Natural killer cell treated with Interleukin-12 subunit alpha and Interleukin-12 subunit beta and Interleukin-15 and Interleukin-18, amount 100 ng/mL, for 72 hours (primary cell): Measurements from ENCODE around the gene ANKRD45. TPM values are rescaled to one million over a fixed set of nuclear protein-coding genes. Genes with fewer than 3 reads are reported as not detected.
"Not testable (repeated sequence)": the region's sequence is repeated elsewhere in the genome, so short reads cannot be mapped to it uniquely, and the experiment has no call there.

ENCODE experiments used
- ATAC-seq, 2 donors: fragments of 150-1000 bp; cut with Tn5 transposase in 1 of 2; sonication (Bioruptor Pico), chemical (Tn5 transposase) in 1 of 2; 2 replicates each; pipeline ENCODE4 v1.10.0; 2021
- DNase-seq: peaks from one replicate; pipeline ENCODE4 v3.0.0; 2022; ENCODE audit warnings: low spot score
- H3K27ac Mint-ChIP-seq, 2 donors: 1 replicate in 1 of 2; 2 replicates in 1 of 2; pipeline ENCODE4 v1.8.0; 2022; ENCODE audit warnings: mixed read lengths in 2 of 2, mild to moderate bottlenecking in 1 of 2, moderate library complexity in 1 of 2
- H3K27me3 Mint-ChIP-seq, 2 donors: 1 replicate in 1 of 2; 2 replicates in 1 of 2; pipeline ENCODE4 v1.8.0; 2022; ENCODE audit warnings: mixed read lengths in 2 of 2
- H3K36me3 Mint-ChIP-seq: one replicate; pipeline ENCODE4 v1.8.0; 2022; ENCODE audit warnings: mixed read lengths
- H3K4me1 Mint-ChIP-seq, 2 donors: 1 replicate in 1 of 2; 2 replicates in 1 of 2; pipeline ENCODE4 v1.8.0; 2022; ENCODE audit warnings: low read depth in 2 of 2, mixed read lengths in 2 of 2, mild to moderate bottlenecking in 1 of 2
- H3K4me3 Mint-ChIP-seq: one replicate; pipeline ENCODE4 v1.8.0; 2022; ENCODE audit warnings: mixed read lengths
- H3K9me3 Mint-ChIP-seq: 2 replicates; pipeline ENCODE4 v1.8.0; 2022; ENCODE audit warnings: mixed read lengths
- total RNA-seq, 2 donors: library from RNA; stranded (reverse); gene quantifications; one replicate each; pipeline ENCODE4 v1.2.3, GENCODE V29; 2022

Gene ANKRD45, protein sequence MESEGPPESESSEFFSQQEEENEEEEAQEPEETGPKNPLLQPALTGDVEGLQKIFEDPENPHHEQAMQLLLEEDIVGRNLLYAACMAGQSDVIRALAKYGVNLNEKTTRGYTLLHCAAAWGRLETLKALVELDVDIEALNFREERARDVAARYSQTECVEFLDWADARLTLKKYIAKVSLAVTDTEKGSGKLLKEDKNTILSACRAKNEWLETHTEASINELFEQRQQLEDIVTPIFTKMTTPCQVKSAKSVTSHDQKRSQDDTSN
- total RNA-seq: not detected

GRCh38 chr1:173669491-173669941, at the start of gene ANKRD45:
Gene ANKRD45, minus strand, starts transcription at chr1:173669851. Its CDS starts 10,433 bp downstream, at chr1:173659418.
- H3K4me3 Mint-ChIP-seq: no peak within 1 kb of the TSS
- H3K4me1 Mint-ChIP-seq: peaks cover 3 to 5% of the 10 kb centered on the region in 2 donors
- peaks cover 35 to 39% of the 10 kb centered on the region in 2 donors for H3K27me3 Mint-ChIP-seq
- H3K36me3 Mint-ChIP-seq: no peaks in the 10 kb centered on the region
- ATAC-seq (peak; percentile 32 to 48), DNase-seq (no peak)
- no peak within 1 kb of the TSS for H3K27ac Mint-ChIP-seq
- no peaks in the 10 kb centered on the region for H3K9me3 Mint-ChIP-seq

DNA sequence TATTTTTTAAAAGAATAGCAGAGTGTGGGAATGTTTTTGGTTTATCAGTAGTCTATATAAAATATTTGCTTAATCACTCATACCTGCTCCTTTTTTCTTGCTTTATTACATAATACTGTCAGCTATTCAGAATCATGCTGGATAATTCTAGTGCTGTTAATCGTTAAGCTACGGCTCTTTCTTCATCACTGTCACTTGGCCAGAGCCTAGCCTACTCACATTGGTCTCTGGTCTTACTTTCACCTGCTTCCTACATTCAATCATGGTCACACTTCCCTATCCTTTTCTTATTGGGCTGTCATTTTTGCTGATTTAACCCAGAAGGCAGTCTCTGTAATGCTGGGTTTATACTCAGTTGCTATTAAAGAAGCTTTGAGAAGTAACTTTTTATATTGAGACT, 47.6 kb upstream of the ANKRD45 start:
- Mint-ChIP-seq H3K9me3 (no peaks in the 10 kb centered on the region), H3K4me1 (peaks cover 18 to 34% of the 10 kb centered on the region in 2 donors), H3K27ac (no peak overlapping the region), H3K27me3 (peaks cover 1 to 3% of the 10 kb centered on the region in 2 donors), H3K4me3 (peak overlapping the region; percentile 48), H3K36me3 (peaks cover 4% of the 10 kb centered on the region)
- DNase-seq (no peak), ATAC-seq (no peak)

DNA sequence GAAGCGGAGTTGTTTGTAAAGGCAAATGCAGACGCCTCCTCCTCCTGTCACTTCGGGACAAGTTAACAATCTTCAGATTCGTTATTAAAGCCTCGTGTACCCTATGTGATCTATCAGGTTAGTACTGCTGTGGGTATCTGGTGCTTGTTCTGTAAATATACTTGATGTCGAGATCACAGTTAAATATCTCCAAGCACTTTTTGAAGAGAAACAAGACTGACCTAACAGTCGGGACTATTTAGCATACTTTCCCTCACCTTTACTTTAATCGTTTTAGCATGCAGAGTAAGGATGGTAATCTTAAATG, 45.8 kb upstream of the ANKRD45 start:
- DNase-seq: no peak
- no peak for ATAC-seq

DNA sequence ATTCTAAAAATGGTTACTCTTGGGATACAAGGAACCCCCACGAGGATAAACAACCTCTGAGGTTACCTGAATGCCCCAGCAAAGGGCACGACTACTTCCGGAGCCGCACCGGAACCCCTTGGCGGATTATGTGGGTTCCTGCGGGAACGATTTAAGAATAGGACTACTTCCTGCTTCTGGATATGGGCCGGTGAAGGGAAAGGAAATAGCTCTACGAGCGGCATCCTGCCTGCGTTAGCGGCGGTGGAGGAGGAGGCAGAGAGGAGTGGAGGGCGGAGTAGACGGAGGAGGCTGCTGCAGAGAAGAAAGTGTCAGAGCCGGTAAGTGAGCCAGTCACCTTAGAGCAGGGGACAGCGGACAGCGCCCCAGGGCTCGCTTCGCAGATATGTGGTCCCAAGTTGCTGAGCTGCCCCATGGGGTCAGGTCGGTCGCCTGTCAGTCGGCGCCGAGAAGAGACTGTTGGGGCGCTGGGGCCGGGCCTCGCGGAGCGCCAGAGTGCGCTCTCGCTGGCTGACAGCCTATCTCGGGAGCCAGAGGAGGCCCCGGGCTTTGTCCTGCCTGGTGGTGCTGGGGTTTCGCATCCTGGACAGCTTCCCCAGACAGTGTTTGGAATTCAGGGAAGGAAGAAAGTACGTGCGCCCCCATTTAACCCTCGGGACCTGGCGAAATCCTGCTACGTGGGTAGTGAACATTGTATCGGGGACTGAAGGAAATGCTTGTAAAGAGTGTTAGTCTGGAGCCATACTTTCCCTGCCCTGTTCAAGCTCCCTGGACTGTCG, 45.3 kb upstream of the ANKRD45 start, which contains the start of gene KLHL20:
Gene KLHL20 (plus strand): TSS at position 223 of the 779 bp plus-strand sequence. CDS start 1,063 bp downstream, outside the sequence.
- no peaks in the 10 kb centered on the region for H3K9me3 Mint-ChIP-seq
- no peaks in the 10 kb centered on the region for H3K36me3 Mint-ChIP-seq
- peak; percentile 99 to 100 for ATAC-seq
- DNase-seq: peak; percentile 92
- peak within 1 kb of the TSS; percentile 93 for H3K4me3 Mint-ChIP-seq
- H3K27me3 Mint-ChIP-seq: peaks cover 18 to 24% of the 10 kb centered on the region in 2 donors
- H3K4me1 Mint-ChIP-seq: peaks cover 10 to 24% of the 10 kb centered on the region in 2 donors
- H3K27ac Mint-ChIP-seq: peak within 1 kb of the TSS; percentile 89 to 90

More for the DNA sequence above, 45.8 kb upstream of the ANKRD45 start:
- peak overlapping the region; percentile 93 for H3K4me3 Mint-ChIP-seq
- peak overlapping the region; percentile 89 to 90 for H3K27ac Mint-ChIP-seq
- H3K9me3 Mint-ChIP-seq: no peaks in the 10 kb centered on the region
- peaks cover 15 to 28% of the 10 kb centered on the region in 2 donors for H3K4me1 Mint-ChIP-seq
- peaks cover 13 to 19% of the 10 kb centered on the region in 2 donors for H3K27me3 Mint-ChIP-seq
- H3K36me3 Mint-ChIP-seq: peaks cover 4% of the 10 kb centered on the region

DNA sequence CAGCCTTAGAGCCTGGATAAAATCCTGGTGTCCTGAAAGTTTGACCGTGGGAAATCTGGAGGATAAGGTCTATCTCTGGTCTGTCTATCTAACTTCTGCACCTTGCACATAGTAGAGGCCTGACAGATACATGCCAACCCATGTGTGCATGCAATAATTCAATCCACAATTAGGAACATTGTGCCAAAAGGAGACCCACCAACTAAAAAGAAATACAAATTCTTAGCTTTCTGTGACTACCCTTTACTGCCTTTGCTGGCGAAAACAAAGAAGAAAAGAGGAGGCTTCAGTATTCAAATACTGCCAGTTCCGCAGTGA, 44.7 kb upstream of the ANKRD45 start:
- H3K27me3 Mint-ChIP-seq: peaks cover 19 to 25% of the 10 kb centered on the region in 2 donors
- no peaks in the 10 kb centered on the region for H3K36me3 Mint-ChIP-seq
- DNase-seq: no peak
- no peak for ATAC-seq
- H3K4me1 Mint-ChIP-seq: peaks cover 10 to 24% of the 10 kb centered on the region in 2 donors
- H3K4me3 Mint-ChIP-seq: peak overlapping the region; percentile 93
- H3K27ac Mint-ChIP-seq: peak overlapping the region; percentile 89 to 90
- no peaks in the 10 kb centered on the region for H3K9me3 Mint-ChIP-seq

- H3K4me1 Mint-ChIP-seq: no peaks in the 10 kb centered on the region
- H3K9me3 Mint-ChIP-seq: no peaks in the 10 kb centered on the region
- ATAC-seq (no peak), DNase-seq (no peak)
- H3K36me3 Mint-ChIP-seq: no peaks in the 10 kb centered on the region
- H3K27me3 Mint-ChIP-seq: peaks cover 33 to 45% of the 10 kb centered on the region in 2 donors
- H3K4me3 Mint-ChIP-seq: no peak overlapping the region
- H3K27ac Mint-ChIP-seq: no peak overlapping the region
Observed at GRCh38 chr1:173708787-173709186, 39.1 kb upstream of the ANKRD45 start.

GRCh38 chr1:173705117-173705516, 35.5 kb upstream of the ANKRD45 start:
- no peaks in the 10 kb centered on the region for H3K4me1 Mint-ChIP-seq
- ATAC-seq (no peak), DNase-seq (no peak)
- no peak overlapping the region for H3K27ac Mint-ChIP-seq
- no peak overlapping the region for H3K4me3 Mint-ChIP-seq
- no peaks in the 10 kb centered on the region for H3K9me3 Mint-ChIP-seq
- H3K36me3 Mint-ChIP-seq: no peaks in the 10 kb centered on the region
- H3K27me3 Mint-ChIP-seq: peaks cover 36 to 40% of the 10 kb centered on the region in 2 donors

GRCh38 chr1:173702736-173703135, 33.1 kb upstream of the ANKRD45 start:
- H3K27ac Mint-ChIP-seq: no peak overlapping the region
- H3K9me3 Mint-ChIP-seq: no peaks in the 10 kb centered on the region
- H3K27me3 Mint-ChIP-seq: peaks cover 43 to 45% of the 10 kb centered on the region in 2 donors
- DNase-seq: no peak
- ATAC-seq: no peak
- H3K4me3 Mint-ChIP-seq: no peak overlapping the region
- H3K36me3 Mint-ChIP-seq: peaks cover 4% of the 10 kb centered on the region
- no peaks in the 10 kb centered on the region for H3K4me1 Mint-ChIP-seq

DNA sequence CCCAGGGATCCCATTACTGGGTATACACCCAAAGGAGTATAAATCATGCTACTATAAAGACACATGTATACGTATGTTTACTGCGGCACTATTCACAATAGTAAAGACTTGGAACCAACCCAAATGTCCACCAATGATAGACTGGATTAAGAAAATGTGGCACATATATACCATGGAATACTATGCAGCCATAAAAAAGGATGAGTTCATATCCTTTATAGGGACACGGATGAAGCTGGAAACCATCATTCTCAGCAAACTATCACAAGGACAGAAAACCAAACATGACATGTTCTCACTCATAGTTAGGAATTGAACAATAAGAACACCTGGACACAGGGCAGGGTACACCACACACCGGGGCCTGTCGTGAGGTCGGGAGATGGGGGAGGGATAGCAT, 31.6 kb upstream of the ANKRD45 start:
- not testable (repeated sequence) for ATAC-seq, H3K36me3 Mint-ChIP-seq, H3K9me3 Mint-ChIP-seq, H3K4me1 Mint-ChIP-seq, H3K4me3 Mint-ChIP-seq, DNase-seq, H3K27ac Mint-ChIP-seq
- peaks cover 44 to 51% of the 10 kb centered on the region in 2 donors for H3K27me3 Mint-ChIP-seq

- Mint-ChIP-seq H3K36me3 (peaks cover 5% of the 10 kb centered on the region), H3K27me3 (peaks cover 29 to 48% of the 10 kb centered on the region in 2 donors), H3K9me3 (no peaks in the 10 kb centered on the region), H3K27ac (no peak overlapping the region), H3K4me1 (peaks cover 1 to 7% of the 10 kb centered on the region in 2 donors), H3K4me3 (no peak overlapping the region)
- ATAC-seq (no peak), DNase-seq (no peak)
Observed at GRCh38 chr1:173693238-173693637, 23.6 kb upstream of the ANKRD45 start.

- H3K4me3 Mint-ChIP-seq: no peak overlapping the region
- peaks cover 13 to 14% of the 10 kb centered on the region in 2 donors for H3K27me3 Mint-ChIP-seq
- DNase-seq (no peak), ATAC-seq (no peak)
- peaks cover 3 to 10% of the 10 kb centered on the region in 2 donors for H3K4me1 Mint-ChIP-seq
- H3K27ac Mint-ChIP-seq: no peak overlapping the region
- H3K9me3 Mint-ChIP-seq: no peaks in the 10 kb centered on the region
- no peaks in the 10 kb centered on the region for H3K36me3 Mint-ChIP-seq
Observed at GRCh38 chr1:173688300-173688699, 18.6 kb upstream of the ANKRD45 start.

- H3K36me3 Mint-ChIP-seq, H3K9me3 Mint-ChIP-seq, H3K27me3 Mint-ChIP-seq, H3K4me1 Mint-ChIP-seq, ATAC-seq, DNase-seq, H3K27ac Mint-ChIP-seq, H3K4me3 Mint-ChIP-seq: not testable (repeated sequence)
Observed at GRCh38 chr1:173685121-173685520, 15.5 kb upstream of the ANKRD45 start.

GRCh38 chr1:173683838-173684237, 14.2 kb upstream of the ANKRD45 start:
- H3K27me3 Mint-ChIP-seq, H3K27ac Mint-ChIP-seq, ATAC-seq, H3K4me1 Mint-ChIP-seq, H3K4me3 Mint-ChIP-seq, H3K36me3 Mint-ChIP-seq, DNase-seq, H3K9me3 Mint-ChIP-seq: not testable (repeated sequence)

DNA sequence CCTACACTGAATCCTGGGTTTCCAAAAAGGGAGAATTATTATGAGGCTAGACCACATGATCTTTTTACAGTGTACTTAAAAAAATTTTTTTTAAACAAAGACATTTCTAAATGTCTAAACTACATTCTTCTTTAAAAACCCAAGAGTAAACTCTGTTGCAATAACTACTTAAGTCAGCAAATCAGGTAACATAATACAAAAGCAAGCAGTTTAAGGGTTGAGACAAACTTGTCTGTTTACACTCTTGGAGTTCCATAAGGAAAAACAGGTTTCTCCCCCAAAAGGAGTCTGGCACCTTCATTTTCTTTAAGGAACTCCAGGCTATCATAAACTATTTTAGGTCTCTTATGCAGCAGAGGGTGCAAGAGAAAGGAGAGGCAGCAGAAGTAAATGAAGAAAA, 12.5 kb upstream of the ANKRD45 start:
- DNase-seq (no peak), ATAC-seq (no peak)
- H3K4me1 Mint-ChIP-seq: no peaks in the 10 kb centered on the region
- no peaks in the 10 kb centered on the region for H3K9me3 Mint-ChIP-seq
- peaks cover 10 to 14% of the 10 kb centered on the region in 2 donors for H3K27me3 Mint-ChIP-seq
- H3K27ac Mint-ChIP-seq: no peak overlapping the region
- no peak overlapping the region for H3K4me3 Mint-ChIP-seq
- no peaks in the 10 kb centered on the region for H3K36me3 Mint-ChIP-seq
